GM19043 (cell line): ENCODE measurements around the gene CCDC43.

ENCODE experiments used
- ATAC-seq: cut with Tn5 transposase; IDR thresholded peaks from one replicate; pipeline ENCODE4 v1.9.1; 2021; ENCODE audit warnings: low read depth; ENCODE audit not compliant: unreplicated experiment

CCDC43 gene

DNA sequence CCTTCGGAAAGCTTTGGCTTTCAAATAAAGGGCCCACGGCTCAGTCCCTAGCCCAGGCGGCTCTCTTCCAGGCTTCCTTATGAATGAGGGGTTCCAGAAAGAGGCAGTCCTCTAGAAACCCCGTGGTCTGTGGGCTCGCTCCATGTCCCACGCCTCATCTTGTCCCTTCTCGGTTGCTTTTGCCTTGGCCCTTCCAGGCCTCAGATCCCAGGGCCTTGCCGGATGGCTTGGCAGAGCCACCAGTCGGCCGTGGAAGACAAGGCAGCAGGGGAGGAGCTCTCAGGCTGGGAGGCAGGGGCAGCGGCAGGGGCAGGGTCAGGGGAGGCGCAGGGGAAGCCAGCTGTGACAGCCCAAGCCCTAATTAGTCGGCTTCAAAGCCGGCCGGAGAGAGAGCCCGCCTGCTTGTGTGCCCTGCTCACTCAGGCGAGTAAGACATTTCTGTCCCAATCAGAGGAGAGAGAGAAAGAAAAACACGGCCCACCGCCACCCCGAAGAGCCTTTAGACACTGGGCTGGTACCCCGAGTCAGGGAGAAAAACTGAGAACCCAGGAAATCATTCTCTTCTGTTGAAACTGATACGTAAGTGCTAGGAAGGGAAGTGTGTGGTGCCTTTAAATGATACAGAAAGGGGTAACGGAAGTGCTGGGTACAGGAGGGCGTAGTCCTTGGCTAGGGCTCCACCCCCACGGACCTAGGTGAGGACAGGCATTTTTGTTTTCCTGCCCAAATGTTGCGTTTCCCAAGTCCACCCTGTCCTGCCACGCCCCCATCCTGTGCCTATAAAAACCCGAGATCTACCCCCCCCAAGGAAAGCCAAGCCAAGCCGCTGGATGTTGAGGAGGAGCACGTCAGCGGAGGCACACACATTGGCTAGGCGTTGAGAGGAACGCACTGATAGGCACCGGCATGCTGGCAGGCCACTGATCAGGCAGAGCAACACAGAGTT lies 61.1 kb downstream of the CCDC43 start:
- no peak for ATAC-seq

GRCh38 chr17:44627513-44628242 lies 61.9 kb downstream of the CCDC43 start:
- ATAC-seq, result no peak
